WI38 (cell line): ENCODE data around the gene C22orf31.

ENCODE experiments used
- H3K4me3 ChIP-seq: 2 replicates; pipeline ENCODE4 v1.5.1; 2011; ENCODE audit warnings: low read depth, mild to moderate bottlenecking, control low read depth, low read length
- TF ChIP-seq, protein P1 (sequence below): IDR thresholded peaks from 2 replicates; pipeline ENCODE4 v1.5.1; 2012; ENCODE audit warnings: low read depth, mild to moderate bottlenecking, control low read depth, low read length

The C22orf31 gene

DNA sequence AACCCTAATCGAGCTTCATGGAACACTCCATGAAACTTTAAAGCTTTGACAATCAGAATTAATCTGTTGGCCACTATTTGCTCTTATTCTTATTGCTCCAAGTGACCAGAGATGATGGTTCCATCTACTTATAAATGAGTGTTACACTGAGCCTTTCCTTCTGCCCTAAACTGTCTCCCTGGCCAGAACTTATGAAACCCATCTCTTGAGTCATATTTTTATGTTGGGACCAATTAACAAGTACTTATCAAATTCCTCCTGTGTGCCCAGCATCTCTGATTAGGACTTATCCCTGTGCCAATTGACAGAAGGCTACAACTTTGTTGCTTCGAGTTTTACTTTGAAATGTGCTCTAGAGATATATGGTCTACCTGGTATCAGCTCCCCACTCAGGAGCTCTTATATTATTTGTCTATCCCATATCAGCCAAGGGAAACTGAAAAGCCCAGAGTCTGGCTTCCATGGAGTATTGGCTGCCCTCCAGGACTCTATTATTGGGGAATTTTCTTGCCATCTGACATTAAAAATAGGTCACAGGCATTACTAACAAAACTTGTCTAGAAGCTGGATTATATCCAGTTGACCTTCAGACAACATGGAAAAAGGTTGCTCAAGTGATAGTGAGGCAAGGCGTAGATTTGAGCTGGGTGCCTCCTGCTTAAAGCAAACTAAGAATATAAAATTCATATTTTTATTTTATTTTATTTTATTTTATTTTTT is 20.0 kb upstream of the C22orf31 start:
- TF ChIP-seq, protein P1, sequence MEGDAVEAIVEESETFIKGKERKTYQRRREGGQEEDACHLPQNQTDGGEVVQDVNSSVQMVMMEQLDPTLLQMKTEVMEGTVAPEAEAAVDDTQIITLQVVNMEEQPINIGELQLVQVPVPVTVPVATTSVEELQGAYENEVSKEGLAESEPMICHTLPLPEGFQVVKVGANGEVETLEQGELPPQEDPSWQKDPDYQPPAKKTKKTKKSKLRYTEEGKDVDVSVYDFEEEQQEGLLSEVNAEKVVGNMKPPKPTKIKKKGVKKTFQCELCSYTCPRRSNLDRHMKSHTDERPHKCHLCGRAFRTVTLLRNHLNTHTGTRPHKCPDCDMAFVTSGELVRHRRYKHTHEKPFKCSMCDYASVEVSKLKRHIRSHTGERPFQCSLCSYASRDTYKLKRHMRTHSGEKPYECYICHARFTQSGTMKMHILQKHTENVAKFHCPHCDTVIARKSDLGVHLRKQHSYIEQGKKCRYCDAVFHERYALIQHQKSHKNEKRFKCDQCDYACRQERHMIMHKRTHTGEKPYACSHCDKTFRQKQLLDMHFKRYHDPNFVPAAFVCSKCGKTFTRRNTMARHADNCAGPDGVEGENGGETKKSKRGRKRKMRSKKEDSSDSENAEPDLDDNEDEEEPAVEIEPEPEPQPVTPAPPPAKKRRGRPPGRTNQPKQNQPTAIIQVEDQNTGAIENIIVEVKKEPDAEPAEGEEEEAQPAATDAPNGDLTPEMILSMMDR = no peak
- no peak overlapping the region for H3K4me3 ChIP-seq

DNA sequence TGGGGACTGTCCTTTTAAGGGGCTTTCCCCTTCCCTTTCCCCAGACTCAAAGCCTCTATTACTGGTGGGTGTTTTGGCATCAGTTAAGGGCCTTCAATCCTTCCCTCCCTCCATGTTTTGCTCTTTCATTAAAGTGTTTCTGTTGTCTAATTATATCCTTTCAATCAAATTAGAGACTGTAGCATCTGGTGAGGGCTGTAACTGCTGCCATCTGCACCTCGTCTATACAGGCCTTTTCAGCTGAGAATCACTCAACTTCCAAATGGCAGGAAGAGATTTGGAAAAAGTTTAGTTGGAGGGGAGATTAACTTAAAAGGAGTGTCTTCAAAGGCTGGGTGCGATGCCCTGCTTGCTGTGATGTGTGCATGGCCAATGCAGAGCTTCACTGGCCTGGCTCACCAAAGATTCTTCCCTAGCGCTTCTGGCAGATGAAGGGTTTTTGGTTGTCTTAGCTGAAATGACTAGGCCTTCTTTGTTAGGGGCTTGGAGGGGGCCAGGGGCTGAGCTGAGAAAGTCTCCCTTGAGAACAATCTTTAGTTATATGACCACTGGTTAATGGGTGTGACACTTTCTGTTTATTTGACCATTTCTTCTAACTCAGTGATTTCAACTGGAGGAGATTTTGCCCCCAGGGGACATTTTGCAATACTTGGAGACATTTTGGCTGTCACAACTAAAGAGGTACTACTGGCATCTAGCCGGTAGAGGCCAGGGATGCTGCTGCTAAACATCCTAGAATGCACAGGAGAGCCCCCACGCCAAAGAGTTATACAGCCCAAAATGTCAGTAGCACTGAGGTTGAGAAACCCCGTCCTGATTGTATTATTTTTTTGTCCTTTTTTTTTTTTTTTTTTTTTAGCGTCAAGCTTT is 18.7 kb upstream of the C22orf31 start:
- no peak overlapping the region for H3K4me3 ChIP-seq
- TF ChIP-seq, protein P1 = no peak

DNA sequence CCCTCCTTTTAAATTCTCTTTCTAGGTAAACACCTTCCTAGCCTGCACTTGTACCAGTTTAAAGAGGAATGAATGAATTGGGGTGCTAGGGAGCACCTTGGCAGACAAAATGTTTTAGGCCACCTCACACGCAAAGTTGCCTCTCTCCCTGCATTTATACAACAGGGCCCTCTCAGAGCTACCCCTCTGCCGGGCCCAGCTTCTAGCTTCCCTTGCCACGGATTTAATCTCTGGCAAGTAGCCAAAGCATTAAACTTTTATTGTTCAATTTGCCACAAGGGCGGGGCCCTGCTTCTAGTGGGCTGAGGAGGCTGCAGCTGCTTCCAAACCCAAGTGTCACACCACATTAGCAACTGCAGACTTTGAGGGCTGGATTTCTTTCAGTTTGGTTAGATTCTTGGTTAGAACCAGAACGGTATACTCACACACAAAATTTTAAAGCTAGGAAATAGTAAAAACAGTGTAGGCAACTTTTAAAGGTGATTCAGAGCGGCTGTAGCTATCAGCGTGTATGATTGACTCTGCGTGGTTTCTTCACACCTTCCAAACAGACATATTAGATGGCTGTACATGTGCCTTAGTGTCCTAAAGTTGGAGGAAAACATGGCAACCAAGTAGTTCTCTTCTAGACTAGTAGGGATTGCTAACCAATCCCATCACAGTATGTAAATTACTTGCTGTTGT is 17.7 kb upstream of the C22orf31 start:
- no peak overlapping the region for H3K4me3 ChIP-seq
- TF ChIP-seq, protein P1 = no peak

DNA sequence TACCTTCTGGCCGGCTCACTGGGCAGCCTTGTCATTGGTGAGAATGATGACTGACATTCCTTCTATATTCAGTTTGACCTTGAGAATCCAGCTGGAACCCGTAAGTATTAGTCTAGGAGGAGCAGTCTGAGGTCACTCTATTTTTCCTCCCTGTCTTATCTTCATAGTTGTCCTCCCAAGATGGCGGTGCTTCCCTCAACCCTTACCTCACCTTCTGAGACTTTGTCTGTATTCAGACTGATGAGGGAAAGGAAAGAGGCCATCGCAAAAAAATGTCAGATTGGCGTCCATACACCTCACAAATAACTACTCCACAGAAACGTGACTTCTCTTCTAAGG is 17.2 kb upstream of the C22orf31 start:
- H3K4me3 ChIP-seq = no peak overlapping the region
- TF ChIP-seq, protein P1 = no peak

DNA sequence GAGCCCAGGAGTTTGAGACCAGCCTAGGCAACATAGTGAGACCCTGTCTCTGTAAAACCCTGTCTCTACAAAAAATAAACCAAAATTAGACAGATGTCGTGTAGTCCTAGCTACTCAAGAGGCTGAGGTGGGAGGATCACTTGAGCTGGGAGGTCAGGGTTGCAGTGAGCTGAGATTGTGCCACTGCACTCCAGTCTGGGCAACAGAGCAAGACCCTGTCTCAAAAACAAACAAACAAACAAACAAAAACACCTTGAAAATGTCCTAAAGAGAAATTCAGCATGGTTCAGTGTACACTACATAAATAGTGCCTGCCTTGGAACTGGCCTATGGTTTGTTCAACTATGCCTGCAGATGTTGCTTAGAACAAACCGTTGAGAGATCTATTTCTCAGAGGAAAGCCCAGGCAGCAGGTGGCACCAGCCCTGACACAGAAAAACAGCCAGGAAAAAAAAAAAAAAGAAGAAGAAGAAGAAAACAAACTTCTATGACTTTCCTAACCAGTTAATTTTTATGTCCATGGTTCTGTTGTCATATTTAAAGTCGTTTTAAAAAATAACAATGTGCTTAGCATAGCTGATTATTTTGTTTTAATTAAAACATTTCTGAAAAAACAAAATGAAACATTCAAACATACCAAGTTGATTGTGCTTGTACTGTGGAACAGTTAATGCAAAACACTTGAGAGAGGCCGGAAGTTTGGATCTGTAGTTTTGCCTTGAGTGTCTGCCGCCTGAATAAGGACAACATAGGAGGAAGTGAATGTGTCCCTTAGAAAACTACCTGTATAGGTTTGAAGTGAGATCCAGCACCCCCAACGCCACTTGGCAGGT is 16.6 kb upstream of the C22orf31 start:
- H3K4me3 ChIP-seq = no peak overlapping the region
- TF ChIP-seq, protein P1 = no peak

DNA sequence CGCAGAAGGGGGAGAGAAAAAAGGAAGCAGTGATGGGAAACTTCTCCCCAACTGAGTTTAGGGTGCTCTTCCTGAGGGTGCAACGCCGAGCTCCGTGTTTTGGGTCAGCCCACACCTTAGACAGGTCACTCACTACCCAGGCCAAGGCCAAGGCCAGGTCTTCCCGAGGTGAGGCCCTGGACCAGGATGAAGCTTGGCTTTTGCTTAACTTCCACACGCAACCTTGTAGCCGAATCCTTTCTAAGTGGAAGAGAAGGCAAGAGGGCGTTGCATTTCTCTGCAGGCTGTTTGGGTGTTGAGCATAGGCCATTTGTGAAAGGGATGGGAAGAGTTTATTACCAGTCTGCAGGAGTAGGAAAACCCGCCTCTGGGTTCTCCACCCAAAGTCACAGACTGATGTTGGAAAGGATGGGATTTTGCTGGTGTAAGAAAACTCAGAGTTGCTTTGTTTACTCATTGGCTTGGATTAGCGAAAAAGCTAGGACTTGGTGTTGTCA is 12.7 kb upstream of the C22orf31 start:
- TF ChIP-seq, protein P1 = no peak
- H3K4me3 ChIP-seq = no peak overlapping the region
